Endothelial cell of umbilical vein (primary cell): ENCODE results near the gene SMIM21. TPM values are rescaled to one million over a fixed set of nuclear protein-coding genes. Genes with fewer than 3 reads are reported as not detected.

Source experiments
- BruUV-seq: library from RNA; stranded (reverse); fragments of 400-500 nt; replicated peaks from 2 replicates; lab custom pipeline; 2021; lab: Mats Ljungman, UMichigan
- CTCF ChIA-PET: fragments of 300-600, 350-600 bp; sonication (Branson Sonifier 250); formaldehyde crosslinking; loops from one replicate; lab custom pipeline; 2021; ENCODE audit warnings: antibody characterized with exemption, inconsistent platforms; lab: Charles Lee
- POLR2A ChIA-PET: fragments of 300-600, 350-600 bp; sonication (Branson Sonifier 250); formaldehyde crosslinking; loops from one replicate; lab custom pipeline; 2021; ENCODE audit warnings: antibody characterized with exemption, inconsistent platforms; lab: Charles Lee
- DNase-seq: peaks from one replicate; pipeline ENCODE4 v3.0.0-alpha.2; 2011; ENCODE audit warnings: low read depth, low spot score
- FAIRE-seq: peaks from 2 replicates; lab custom pipeline; 2011; peaks lifted over from hg19 to GRCh38; lab: Jason Lieb, UNC
- H2AFZ ChIP-seq: 2 replicates; pipeline ENCODE4 v1.6.0; 2012; ENCODE audit warnings: low read depth, low read length, control low read depth, inconsistent platforms
- H3K27ac ChIP-seq: 2 replicates; pipeline ENCODE4 v1.5.1; 2011; ENCODE audit warnings: low read depth, mild to moderate bottlenecking, control low read depth, low read length, moderate library complexity; ENCODE audit not compliant: insufficient read depth
- H3K27me3 ChIP-seq, 2 experiments: 2 replicates each; pipeline versions ENCODE4 v1.6.0 to v1.6.1; 2011; ENCODE audit warnings: low read length in 2 of 2, mixed read lengths in 1 of 2; ENCODE audit not compliant: control insufficient read depth in 2 of 2, insufficient read depth in 2 of 2
- H3K36me3 ChIP-seq, 2 experiments: 2 replicates in 1 of 2; 3 replicates in 1 of 2; pipeline ENCODE4 v1.5.1; 2011; ENCODE audit warnings: low read length in 2 of 2, mild to moderate bottlenecking in 1 of 2, moderate library complexity in 1 of 2; ENCODE audit not compliant: control insufficient read depth in 2 of 2, insufficient read depth in 2 of 2; ENCODE audit errors: extremely low read depth in 1 of 2
- H3K4me1 ChIP-seq: 3 replicates; pipeline ENCODE4 v1.5.1; 2011; ENCODE audit warnings: mild to moderate bottlenecking, low read length; ENCODE audit not compliant: control insufficient read depth, insufficient read depth; ENCODE audit errors: extremely low read depth
- H3K4me2 ChIP-seq: 2 replicates; pipeline ENCODE4 v1.6.1; 2011; ENCODE audit warnings: low read length, control low read depth, mixed read lengths; ENCODE audit not compliant: insufficient read depth
- H3K4me3 ChIP-seq, 3 experiments: fragments of 200-600 bp in 1 of 3; sonication (generic), shearing (Covaris generic) in 1 of 3; replicated peaks in 1 of 3; 2 replicates each; pipeline ENCODE4 v1.5.1; 2011 to 2016; ENCODE audit warnings: control low read depth in 3 of 3, low read length in 3 of 3, mild to moderate bottlenecking in 2 of 3, inconsistent platforms in 1 of 3, low read depth in 1 of 3, moderate library complexity in 1 of 3; ENCODE audit not compliant: insufficient read depth in 1 of 3
- H3K79me2 ChIP-seq: 2 replicates; pipeline ENCODE4 v1.6.0; 2012; ENCODE audit warnings: low read length, inconsistent platforms; ENCODE audit not compliant: control insufficient read depth, insufficient read depth
- H3K9ac ChIP-seq: replicated peaks from 2 replicates; pipeline ENCODE3; 2011; ENCODE audit warnings: low read length, control low read depth; ENCODE audit not compliant: insufficient read depth; ENCODE audit errors: extremely low read depth
- H3K9me1 ChIP-seq: replicated peaks from 3 replicates; pipeline ENCODE4 v1.6.0; 2011; ENCODE audit warnings: mild to moderate bottlenecking, low read length; ENCODE audit not compliant: control insufficient read depth, insufficient read depth; ENCODE audit errors: extremely low read depth
- H3K9me3 ChIP-seq: replicated peaks from 2 replicates; pipeline ENCODE4 v1.5.1; 2012; ENCODE audit warnings: low read length, inconsistent platforms; ENCODE audit not compliant: control insufficient read depth, insufficient read depth
- H4K20me1 ChIP-seq: replicated peaks from 2 replicates; pipeline ENCODE3; 2011; ENCODE audit warnings: mild to moderate bottlenecking, low read length; ENCODE audit not compliant: control insufficient read depth, insufficient read depth; ENCODE audit errors: extremely low read depth
- CTCF ChIP-seq, 2 donors: IDR thresholded peaks; 1 replicate in 1 of 2; 2 replicates in 1 of 2; pipeline ENCODE4 v1.5.1; 2011; ENCODE audit warnings: low read length in 2 of 2, mild to moderate bottlenecking in 2 of 2, moderate library complexity in 2 of 2, control low read depth in 1 of 2, inconsistent platforms in 1 of 2, low read depth in 1 of 2; ENCODE audit not compliant: insufficient read depth in 1 of 2; ENCODE audit errors: extremely low read depth in 1 of 2
- EZH2 ChIP-seq: IDR thresholded peaks from 2 replicates; pipeline ENCODE4 v1.6.1; 2012; ENCODE audit warnings: borderline replicate concordance, low read depth, mild to moderate bottlenecking, moderate library complexity, low read length, inconsistent platforms; ENCODE audit not compliant: severe bottlenecking
- FOS ChIP-seq: IDR thresholded peaks from 2 replicates; pipeline ENCODE4 v1.6.1; 2011; ENCODE audit warnings: mild to moderate bottlenecking, low read length, moderate library complexity, borderline replicate concordance; ENCODE audit not compliant: insufficient read depth
- GATA2 ChIP-seq: IDR thresholded peaks from 2 replicates; pipeline ENCODE4 v1.7.0; 2011; ENCODE audit warnings: low read depth, mild to moderate bottlenecking, moderate library complexity, mixed read lengths, low read length; ENCODE audit not compliant: insufficient read length, insufficient read depth
- JUN ChIP-seq: IDR thresholded peaks from 2 replicates; pipeline ENCODE4 v1.6.1; 2011; ENCODE audit warnings: borderline replicate concordance, low read depth; ENCODE audit not compliant: insufficient read length, insufficient read depth
- MYC ChIP-seq: IDR thresholded peaks from one replicate; pipeline ENCODE4 v1.6.1; 2011; ENCODE audit warnings: mild to moderate bottlenecking, low read depth, low read length
- POLR2A ChIP-seq: IDR thresholded peaks from 2 replicates; pipeline ENCODE4 v1.6.1; 2012; ENCODE audit warnings: low read depth, mild to moderate bottlenecking, control low read depth, low read length
- POLR2AphosphoS5 ChIP-seq: IDR thresholded peaks from 2 replicates; pipeline ENCODE4 v1.6.1; 2012; ENCODE audit warnings: low read depth, mild to moderate bottlenecking, control low read depth, low read length, moderate library complexity; ENCODE audit not compliant: insufficient read depth
- dilution Hi-C: fragments of 300-500 bp; cut with MboI; formaldehyde crosslinking; loops from one replicate; pipeline ENCODE4 v1.15.0; 2019; ENCODE audit warnings: low sequenced_read_pairs; ENCODE audit not compliant: extremely low pct_ligation_motif_present
- intact Hi-C: fragments of 100-400 bp; cut with micrococcal nuclease; formaldehyde crosslinking; loops from one replicate; pipeline ENCODE4 v1.10.0; 2022
- polyA plus RNA-seq, 4 experiments: library from polyadenylated mRNA; depleted of rRNA in 3 of 4; stranded (reverse) in 3 of 4; unstranded in 1 of 4; fragments of >200 nt; gene quantifications; 2 replicates each; pipeline versions ENCODE4 v1.2.1 to v1.2.3, GENCODE V29; 2011 to 2012; ENCODE audit warnings: missing spikeins in 1 of 4
- total RNA-seq: library from RNA; stranded (reverse); gene quantifications from 2 replicates; pipeline ENCODE4 v1.2.3, GENCODE V29; 2021
- TF ChIP-seq, protein P1 (sequence below): IDR thresholded peaks from 2 replicates; pipeline ENCODE4 v1.6.1; 2011; ENCODE audit not compliant: insufficient read depth, insufficient read length

Gene SMIM21
- total and polyA plus RNA-seq, 2 donors (not counting 3 experiments of a cell fraction or from before 2014, with no cell fraction given): not detected

- H3K9me1 ChIP-seq: no peaks in the 10 kb centered on the region
- ChIA-PET CTCF (no interaction called here), POLR2A (no interaction called here)
- H3K27ac ChIP-seq: no peak overlapping the region
- H3K9me3 ChIP-seq: no peaks in the 10 kb centered on the region
- TF ChIP-seq POLR2A: no peak
- TF ChIP-seq MYC: no peak
- TF ChIP-seq GATA2: no peak
- no peak for TF ChIP-seq JUN
- TF ChIP-seq POLR2AphosphoS5: no peak
- TF ChIP-seq FOS: no peak
- no peak for TF ChIP-seq CTCF (IDR thresholded peaks at IDR 0.05; ENCODE audit: extremely low read depth in 1 of 2, insufficient read depth in 1 of 2, low read depth in 1 of 2, low read length in 2 of 2)
- TF ChIP-seq, protein P1, sequence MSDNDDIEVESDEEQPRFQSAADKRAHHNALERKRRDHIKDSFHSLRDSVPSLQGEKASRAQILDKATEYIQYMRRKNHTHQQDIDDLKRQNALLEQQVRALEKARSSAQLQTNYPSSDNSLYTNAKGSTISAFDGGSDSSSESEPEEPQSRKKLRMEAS: no peak
- TF ChIP-seq EZH2: no peak
- H3K9ac ChIP-seq: no peak overlapping the region
- H2AFZ ChIP-seq: no peak overlapping the region
- FAIRE-seq (no peak), DNase-seq (no peak)
- no peaks in the 10 kb centered on the region for H3K79me2 ChIP-seq
- no peaks in the 10 kb centered on the region for H3K4me1 ChIP-seq
- no peaks in the 10 kb centered on the region for H3K36me3 ChIP-seq
- H3K27me3 ChIP-seq: peaks cover 2 to 7% of the 10 kb centered on the region in 2 experiments
- no peak overlapping the region for H3K4me2 ChIP-seq
- H4K20me1 ChIP-seq: no peaks in the 10 kb centered on the region
- H3K4me3 ChIP-seq: no peak overlapping the region
- intact Hi-C loops: no loop called here
- no TSS peak for BruUV-seq
- dilution Hi-C loops: no loop called here
These were observed 5.6 kb upstream of the SMIM21 start for GRCh38 chr18:75433098-75433497.
